Stimulated activated CD4-positive, alpha-beta T cell treated with anti-CD3 and anti-CD28 coated beads, Interleukin-2, amount 100 ng/mL, for 24 hours (primary cell): Measurements from ENCODE around the gene TOR3A.
"Not testable (repeated sequence)": the region's sequence is repeated elsewhere in the genome, so short reads cannot be mapped to it uniquely, and the experiment has no call there.

Experiments used
- DNase-seq, 2 donors: peaks; one replicate each; pipeline ENCODE4 v3.0.0-alpha.2; 2020

Gene TOR3A

GRCh38 chr1:179108644-179109043 lies 26.8 kb downstream of the TOR3A start:
- no peak for DNase-seq

- DNase-seq: no peak
These were observed 33.3 kb downstream of the TOR3A start for GRCh38 chr1:179115181-179115580.

GRCh38 chr1:179119513-179119912 lies 37.6 kb downstream of the TOR3A start:
- DNase-seq: no peak

- DNase-seq: no peak
These were observed 38.9 kb downstream of the TOR3A start for GRCh38 chr1:179120736-179121135.

GRCh38 chr1:179121159-179121938 lies 39.5 kb downstream of the TOR3A start:
- peak; percentile 20 to 51 for DNase-seq

- DNase-seq: no peak
These were observed 43.0 kb downstream of the TOR3A start for GRCh38 chr1:179124873-179125272.

GRCh38 chr1:179126338-179127060 lies 44.6 kb downstream of the TOR3A start:
- no peak for DNase-seq

GRCh38 chr1:179127163-179127895 lies 45.5 kb downstream of the TOR3A start:
- no peak for DNase-seq

GRCh38 chr1:179128520-179128919 lies 46.6 kb downstream of the TOR3A start:
- no peak for DNase-seq

- peak; percentile 10 to 24 for DNase-seq
These were observed 48.0 kb downstream of the TOR3A start for GRCh38 chr1:179129702-179130473.

GRCh38 chr1:179135168-179135567 lies 53.3 kb downstream of the TOR3A start:
- not testable (repeated sequence) for DNase-seq

GRCh38 chr1:179135707-179136106 lies 53.8 kb downstream of the TOR3A start:
- DNase-seq: not testable (repeated sequence)

GRCh38 chr1:179137617-179138255 lies 55.9 kb downstream of the TOR3A start:
- DNase-seq: no peak

- not testable (repeated sequence) for DNase-seq
These were observed 56.9 kb downstream of the TOR3A start for GRCh38 chr1:179138755-179139154.

GRCh38 chr1:179141592-179142251 lies 59.9 kb downstream of the TOR3A start:
- peak; percentile 31 to 43 for DNase-seq

GRCh38 chr1:179142889-179143299 lies 61.0 kb downstream of the TOR3A start:
- no peak for DNase-seq

GRCh38 chr1:179143322-179143721 lies 61.5 kb downstream of the TOR3A start:
- no peak for DNase-seq

GRCh38 chr1:179144626-179145025 lies 62.8 kb downstream of the TOR3A start:
- DNase-seq: no peak

- DNase-seq: no peak
These were observed 63.7 kb downstream of the TOR3A start for GRCh38 chr1:179145521-179145920.
